ELR (cell line): ENCODE measurements around the gene LITAF.
"Not testable (repeated sequence)": the region's sequence is repeated elsewhere in the genome, so short reads cannot be mapped to it uniquely, and the experiment has no call there.

ENCODE experiments used
- DNase-seq: peaks from one replicate; pipeline ENCODE4 v3.0.0-alpha.2; 2015; ENCODE audit warnings: low read depth

Gene LITAF

DNA sequence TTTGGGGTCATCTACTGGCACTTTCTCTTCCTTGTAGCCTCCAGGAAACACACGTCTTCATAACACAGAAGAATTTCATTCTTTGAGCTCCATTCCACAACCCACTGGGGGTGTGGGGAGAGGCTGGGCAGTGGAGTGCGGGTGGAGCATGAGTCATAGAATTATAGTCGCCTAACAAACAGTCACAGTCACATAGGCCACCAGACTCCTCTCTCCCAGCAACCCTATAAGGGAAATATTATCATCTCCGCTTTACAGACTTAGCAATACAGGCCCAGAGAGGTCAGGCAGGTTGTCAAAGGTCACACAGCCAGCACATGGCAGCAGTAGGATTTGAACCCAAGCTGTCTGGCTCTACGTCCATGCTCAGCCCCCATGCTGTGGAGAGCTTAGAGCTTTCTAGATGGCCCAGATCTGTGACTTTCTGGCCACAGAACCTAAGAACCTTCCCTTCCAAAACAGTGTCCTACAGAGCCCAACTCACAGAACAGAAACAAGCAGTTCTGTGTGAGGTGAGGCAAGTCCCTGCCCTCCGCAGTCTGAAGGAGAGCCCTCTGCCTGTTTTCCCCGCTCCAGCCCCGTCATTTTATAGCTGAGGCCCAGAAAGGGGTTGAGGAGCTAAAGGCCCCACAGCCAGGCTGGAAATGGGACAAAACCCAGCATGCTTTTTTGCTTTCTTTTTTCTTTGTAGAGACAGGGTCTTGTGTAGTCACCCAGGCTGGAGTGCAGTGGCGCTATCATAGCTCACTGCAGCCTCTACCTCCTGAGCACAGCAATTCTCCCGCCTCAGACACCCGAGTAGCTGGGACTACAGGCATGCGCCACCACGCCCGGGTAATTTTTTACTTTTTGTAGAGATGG, 10.7 kb upstream of the LITAF start:
- no peak for DNase-seq

DNA sequence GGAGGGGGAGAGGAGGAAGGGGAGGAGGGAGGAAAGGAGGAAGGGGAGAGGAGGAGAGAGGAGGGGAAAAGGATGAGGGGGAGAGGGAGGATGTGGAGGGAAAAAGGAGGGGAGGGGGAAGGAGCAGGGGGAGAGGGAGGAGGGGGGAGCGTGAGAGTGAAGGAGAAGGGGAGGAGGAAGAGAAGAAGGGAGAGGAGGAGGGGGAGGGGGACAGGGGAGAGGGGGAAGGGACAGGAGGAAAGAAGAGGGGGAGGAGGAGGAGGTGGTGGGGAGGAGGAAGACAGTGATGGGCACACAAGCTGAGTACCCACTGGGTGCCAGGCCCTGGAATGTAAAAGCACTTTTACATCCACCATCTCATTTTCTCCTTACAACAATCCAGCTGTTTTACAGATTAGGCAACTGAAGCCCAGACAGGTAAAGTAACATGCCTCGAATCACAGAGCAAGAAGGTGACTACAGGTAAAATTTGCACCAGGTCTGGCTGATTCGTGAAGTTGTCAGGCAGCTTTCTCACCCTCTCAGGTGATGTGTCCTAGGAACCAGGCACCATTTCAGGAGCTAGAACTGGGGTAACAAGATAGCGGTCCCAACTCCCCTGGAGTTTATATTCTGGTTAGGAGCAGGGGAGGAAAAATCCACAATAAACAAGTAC, 10.0 kb upstream of the LITAF start:
- no peak for DNase-seq

DNA sequence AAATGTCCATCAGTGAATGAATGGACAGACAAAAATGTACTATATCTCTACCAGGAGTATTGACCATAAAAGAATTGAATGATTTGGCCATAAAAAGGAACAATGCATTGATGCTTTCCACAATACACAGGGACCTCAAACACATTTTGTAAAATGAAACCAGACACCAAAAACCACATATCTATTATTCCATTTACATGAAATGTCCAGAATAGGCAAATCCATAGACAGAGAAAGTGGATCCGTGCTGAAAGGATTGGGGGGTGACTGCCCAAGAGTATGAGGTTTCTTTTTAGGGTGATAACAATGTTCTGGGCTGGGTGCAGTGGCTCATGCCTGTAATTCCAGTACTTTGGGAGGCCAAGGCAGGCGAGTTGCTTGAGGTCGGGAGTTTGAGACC, 6.9 kb upstream of the LITAF start:
- no peak for DNase-seq

DNA sequence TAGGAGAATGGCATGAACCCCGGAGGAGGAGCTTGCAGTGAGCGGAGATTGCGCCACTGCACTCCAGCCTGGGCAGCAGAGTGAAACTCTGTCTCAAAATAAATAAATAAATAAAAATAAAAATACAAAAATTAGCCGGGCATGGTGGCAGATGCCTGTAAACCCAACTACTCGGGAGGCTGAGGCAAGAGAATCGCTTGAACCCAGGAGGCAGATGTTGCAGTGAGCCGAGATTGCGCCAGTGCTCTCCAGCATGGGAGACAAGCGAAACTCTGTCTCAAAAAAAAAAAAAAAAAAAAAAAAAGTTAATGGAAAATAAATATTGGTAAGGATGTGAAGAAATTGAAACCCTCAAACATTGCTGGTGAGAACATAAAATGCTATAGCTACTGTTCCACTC, 6.4 kb upstream of the LITAF start:
- not testable (repeated sequence) for DNase-seq

DNA sequence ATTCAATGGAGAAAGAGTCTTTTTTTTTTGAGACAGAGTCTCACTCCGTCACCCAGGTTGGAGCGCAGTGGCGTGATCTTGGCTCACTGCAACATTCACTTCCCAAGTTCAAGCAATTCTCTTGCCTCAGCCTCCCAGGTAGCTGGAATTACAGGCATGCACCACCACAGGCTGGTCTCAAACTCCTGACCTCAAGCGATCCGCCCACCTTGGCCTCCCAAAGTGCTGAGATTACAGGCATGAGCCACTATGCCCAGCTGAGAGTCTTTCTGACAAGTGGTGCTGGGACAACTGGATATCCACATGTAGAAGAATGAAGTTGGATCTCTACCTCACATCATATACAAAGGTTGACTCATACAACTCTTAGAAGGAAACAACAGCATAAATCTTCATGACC, 4.9 kb upstream of the LITAF start:
- not testable (repeated sequence) for DNase-seq

DNA sequence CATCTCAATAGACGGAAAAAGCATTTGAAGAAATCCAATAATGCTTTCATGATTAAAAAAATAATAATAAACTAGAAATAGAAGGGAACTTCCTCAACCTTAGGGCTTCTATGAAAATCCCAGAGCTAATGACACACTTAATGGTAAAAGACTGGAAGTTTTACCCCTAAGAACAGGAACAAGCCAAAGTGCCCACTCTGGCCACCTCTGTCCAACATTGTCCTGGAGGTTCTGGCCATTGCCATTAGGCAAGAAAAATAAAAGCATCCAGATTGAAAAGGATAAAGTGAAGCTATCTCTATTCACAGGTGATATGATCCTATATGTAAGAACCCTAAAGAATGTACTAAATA, 2.5 kb upstream of the LITAF start:
- DNase-seq = no peak

DNA sequence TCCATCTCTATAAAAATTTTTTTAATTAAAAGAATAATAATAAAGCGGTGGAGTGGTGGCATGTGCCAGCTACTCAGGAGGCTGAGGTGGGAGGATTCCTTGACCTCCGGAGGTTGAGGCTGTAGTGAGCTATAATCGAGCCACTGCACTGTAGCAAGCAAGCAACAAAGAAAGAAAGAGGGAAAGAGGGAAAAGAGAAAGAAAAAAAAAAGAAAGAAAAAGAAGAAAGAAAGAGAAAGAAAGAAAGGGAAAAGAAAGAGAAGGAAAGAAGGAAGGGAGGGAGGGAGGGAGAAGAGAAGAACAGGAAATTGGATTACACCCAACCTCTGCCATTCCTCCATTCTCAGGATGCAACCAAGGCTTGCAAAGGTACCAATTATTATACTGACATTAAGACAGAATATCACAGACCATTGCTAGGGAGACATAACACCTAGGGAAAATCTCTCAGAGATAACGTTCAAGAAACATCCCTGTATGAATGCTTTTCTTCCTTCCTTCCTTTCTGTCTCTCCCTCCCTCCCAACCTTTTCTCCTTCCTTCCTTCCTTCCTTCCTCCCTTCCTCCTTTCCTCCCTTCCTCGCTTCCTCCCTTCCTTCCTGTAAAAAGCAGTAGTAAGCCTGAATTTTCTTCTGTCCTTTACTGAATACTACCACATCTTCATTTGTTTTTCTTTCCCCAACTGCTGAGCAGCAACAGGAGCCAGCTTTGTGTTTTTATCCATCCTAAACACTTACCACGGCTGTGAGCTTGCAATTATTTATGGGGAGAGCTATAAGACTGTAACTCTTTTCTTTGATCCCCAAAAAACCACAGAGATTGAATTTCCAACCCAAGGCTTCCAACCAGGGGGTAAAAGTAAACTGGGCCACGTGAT, 1.8 kb upstream of the LITAF start:
- no peak for DNase-seq

DNA sequence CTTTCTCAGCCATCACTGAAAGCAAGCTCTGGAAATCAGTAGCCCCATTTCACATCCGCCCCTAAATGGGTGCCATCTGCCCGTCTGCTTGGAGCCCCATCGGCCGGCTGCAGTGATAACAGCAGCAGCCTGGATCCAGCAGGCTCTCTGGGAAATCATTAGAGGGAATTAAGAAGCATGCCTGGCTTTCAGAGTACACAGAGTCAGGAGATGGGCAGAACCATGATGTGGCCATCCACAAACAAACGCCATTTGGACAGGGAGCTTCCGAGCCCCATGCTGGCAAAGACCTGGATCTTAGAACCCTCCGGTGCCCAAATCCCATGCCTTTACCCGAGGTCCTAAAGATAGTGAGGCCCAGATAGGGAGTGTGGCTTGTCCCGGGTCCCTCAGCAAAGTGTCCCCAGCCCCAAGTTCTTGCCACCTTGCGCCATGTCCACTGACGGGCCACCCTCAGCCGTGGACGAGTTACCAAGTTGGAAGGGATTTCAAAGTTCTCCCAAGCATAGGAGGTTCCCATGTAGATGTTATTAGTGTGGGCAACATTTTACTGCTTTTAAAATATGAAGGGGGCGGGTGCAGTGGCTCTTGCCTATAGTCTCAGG, 1.0 kb upstream of the LITAF start:
- DNase-seq = no peak

DNA sequence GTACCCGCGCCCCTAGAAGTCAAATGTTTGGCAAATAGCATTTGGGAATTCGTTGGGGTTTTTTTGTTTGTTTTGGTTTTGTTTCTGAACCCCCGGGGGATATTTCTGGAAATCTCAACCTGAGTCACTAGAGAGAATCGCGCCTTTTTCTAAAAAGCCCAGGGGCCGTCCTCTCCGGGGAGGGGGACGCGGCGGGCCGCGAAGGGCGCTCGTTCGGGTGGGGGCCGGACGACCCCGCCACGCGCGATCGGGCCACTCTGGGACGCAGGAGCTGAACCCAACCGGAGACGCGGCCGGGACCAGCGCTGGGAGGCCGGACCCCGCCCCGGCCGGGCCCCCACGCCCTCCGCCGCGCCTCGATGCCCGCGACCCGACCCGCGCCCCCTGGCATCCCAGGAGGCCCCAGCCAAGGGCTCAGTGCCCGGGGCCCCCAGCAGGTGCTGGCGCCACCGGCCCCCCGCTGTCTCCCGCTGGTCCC, 302 bp downstream of the LITAF start:
- DNase-seq = peak; percentile 45

DNA sequence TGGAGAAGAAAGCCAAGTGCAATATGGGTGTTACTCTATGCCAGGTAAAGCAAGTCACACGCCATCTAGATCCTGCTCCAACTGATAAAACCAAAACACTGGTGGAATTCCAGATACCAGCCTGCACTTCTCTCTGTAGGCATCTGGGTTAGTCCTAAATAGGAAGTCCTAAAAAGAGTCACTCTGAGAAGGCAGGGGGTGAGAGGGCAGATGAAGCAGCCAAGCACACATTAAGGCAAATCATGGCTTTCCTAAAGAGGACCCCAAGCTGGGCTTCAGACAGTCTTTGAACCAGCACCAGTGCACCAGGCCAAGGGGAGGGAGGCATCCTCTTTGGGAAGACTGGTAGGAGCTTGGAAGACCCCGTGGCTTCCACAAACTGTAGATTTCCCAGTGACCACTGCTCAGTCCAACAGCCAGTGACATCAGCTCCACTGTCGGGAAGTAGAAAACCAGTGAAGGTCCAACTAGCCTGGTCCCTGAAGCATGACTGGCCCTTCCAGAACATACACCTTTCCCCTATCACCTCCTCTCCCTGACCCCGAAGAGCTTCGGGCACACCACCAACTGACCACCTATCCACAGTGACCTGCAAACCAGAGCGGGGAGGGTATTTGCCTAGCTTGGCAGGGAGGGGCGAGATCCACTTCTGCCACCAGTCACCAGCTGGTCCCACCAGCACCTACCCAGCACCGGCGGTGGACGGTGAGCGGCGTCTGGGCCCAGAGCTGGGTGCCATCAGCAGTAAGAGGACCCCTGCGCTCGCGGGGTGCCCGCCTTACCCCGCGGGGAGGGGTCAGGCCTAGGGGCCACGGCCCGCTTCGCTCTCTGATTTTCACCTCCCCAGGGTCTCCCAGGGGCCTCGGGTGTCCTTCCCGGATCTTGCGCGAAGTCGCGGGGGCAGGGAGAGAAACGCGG, 1.0 kb downstream of the LITAF start:
- DNase-seq = peak; percentile 27

DNA sequence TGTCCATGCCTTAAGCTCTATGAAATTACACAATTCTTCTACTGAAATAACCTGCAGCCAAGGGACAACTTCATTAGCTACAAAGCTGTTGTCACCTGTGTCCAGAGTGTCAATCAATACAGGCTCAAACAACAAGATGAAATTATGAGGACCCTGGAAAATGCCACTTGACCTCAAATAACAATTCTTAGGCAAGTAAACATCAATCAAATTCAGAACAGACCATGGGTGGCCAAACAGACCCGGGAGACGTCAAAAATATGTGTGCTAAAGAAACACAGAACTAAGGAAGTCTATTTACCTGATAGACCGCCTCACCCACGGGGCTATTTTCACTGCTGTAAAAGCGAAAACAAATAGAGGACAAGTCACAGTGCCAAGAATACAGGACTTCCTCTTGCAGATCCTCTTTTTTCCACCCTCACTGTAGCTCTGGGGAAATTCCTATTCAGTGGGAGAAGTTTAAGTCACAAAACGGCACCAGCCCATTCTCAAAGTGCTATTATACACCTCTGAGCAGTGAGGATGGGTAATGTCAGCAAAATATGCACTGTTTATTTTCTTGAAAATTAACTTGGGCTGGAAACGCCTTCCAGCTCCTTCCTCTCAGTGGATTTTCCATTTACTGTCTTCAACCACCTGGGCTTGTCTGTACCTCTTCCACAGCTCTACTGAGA, 2.7 kb downstream of the LITAF start:
- no peak for DNase-seq

DNA sequence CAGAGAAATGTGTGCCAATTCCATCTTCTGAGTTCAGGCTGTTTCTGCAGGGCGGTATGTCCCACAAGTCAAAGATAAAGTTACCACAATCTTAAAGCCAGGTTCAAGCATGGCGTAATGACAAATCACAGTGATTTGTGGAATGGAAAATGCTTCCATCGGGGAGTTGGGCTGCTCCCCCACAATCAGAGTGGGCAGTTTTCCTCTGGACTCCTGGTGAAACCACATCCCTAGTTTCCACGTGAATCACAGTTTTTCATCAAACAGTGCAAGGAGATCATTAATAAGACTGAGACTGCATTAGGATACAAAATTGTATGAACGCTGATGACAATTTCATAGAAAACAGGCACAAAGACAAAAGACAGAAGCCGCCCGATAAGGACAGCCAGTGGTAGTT, 3.6 kb downstream of the LITAF start:
- DNase-seq = peak; percentile 13

DNA sequence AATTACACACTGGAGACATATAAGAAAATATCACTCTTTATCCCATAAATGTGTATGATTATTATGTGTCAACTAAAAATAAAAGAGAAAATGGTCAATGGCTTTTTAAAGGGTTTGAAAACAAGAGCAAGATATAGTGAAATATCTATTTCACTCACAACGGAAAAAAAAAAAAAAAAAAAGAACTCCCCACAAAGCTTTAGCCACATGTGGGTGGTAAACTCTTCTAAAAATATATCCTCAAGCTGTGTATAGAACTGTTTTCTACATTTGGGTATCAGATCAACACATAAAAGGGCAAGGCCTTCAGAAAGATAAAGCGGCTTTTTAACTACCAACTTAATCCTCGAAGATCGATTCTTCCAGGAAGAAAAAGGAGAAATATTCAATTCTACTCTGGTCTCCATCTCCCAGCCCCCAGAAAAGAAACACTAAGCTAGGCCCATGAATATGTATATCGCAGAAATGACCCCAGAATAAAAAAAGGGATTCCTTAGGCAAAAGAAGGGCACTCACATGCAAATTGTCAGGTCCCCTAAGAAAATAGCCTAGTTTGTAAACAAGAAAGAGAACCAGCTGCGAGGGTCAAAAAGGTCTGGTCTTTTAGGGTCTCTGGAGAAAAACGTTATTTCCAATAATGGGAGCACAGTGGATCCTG, 4.4 kb downstream of the LITAF start:
- no peak for DNase-seq

DNA sequence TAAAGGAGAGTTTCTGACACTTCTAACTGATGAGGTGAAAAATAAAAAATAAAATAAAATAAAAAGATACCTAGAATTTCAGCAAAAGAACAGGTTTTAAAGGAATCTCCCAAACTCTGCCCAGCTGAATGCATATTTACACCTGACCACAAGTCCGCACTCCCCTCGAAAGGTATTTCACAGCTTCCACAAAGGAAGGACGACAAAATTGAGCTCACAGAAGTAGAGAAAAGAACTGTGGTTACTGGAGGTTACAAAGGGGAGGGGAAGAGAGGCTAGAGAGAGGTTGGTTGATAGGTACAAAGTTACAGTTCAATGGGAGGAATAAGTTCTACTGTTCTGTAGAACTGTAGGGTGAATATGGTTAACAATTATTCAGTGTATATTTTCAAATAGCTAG, 5.0 kb downstream of the LITAF start:
- DNase-seq = no peak

DNA sequence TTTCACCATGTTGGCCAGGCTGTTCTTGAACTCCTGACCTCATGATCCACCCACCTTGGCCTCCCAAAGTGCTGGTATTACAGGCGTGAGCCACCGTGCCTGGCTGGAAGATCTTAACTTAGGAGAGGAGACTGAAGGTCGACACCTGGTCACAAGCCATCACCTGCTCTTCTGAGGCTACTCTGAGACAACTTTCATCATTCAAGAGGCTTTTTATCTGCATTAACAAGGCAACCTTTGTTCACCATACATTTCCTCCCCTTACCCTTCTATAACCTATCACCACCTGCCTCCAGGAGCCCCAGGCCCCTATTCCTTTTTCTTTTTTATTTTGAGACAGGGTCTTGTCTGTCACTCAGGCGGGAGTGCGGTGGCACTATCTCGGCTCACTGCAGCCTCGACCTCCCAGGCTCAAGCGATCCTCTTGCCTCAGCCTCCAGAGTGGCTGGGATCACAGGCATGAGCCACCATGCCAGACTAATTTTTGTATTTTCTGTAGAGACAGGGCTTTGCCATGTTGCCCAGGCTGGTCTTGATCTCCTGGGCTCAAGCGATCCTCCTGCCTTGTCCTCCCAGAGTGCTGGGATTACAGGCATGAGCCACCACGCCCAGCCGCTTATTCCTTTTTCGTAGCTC, 6.2 kb downstream of the LITAF start:
- no peak for DNase-seq

DNA sequence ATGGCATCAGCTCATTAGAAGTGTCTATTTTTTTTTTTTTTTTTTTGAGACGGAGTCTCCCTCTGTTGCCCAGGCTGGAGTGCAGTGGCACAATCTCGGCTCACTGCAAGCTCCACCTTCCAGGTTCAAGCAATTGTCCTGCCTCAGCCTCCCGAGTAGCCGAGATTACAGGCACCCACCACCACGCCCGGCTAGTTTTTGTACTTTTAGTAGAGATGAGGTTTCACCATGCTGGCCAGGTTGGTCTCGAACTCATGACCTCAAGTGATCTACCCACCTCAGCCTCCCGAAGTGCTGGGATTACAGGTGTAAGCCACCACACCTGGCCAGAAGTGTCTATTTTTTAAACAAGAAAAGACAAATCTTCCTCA, 9.4 kb downstream of the LITAF start:
- DNase-seq = not testable (repeated sequence)

DNA sequence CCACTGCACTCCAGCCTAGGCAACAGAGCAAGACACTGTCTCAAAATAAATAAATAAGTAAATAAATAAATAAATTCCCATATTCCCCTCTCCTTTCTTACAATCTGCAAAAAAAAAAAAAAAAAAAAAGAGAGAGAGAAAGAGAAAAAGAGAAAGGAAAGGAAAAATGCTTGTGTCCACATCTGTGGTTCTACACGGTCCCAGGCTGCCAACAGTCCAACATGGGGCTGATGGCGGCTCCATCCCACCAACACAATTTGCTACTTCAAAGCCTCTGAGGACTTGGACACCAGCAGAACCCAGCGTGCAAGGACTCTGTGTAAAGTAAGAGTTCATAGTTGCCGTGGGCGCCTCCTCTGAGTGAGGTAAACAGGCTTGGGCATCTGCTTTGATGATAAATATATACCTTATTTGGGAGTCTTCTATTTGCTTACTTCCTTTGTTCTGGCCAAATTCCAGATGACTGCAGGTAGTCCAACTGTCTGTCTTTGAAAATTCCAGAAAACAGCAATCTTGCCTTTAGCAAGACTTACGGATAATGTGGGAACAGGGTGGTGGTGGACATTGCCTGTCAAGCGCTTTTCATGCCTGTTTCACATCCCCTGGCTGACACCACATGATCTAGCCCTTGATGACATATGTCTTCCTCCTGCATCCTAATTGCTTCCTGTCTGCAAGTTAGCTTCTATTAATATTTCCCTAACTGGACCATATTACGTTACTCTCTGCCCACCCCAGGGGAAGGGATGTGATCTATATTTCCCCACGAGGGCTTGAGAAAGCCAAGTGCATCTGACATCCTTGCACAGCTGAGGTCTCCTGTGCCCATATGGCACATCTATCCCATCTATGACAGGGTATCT, 10.1 kb downstream of the LITAF start:
- DNase-seq = no peak

DNA sequence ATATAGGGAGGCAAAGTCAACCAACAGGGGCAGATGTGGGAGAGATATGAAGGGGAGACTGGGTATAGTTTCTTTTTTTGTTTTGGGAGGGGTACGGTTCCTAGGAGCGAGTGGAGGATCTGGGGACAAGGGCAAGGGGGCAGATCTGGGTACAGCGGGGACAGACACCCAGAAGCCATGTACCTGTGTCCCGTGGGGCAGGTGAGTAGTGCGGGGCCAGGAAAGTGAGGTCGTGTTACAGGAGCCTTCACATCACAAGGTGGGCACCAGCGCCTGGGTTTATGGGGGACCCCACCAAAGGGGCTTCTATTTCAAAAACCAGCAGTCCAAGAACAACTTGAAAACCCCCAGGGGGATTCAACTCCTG, 11.5 kb downstream of the LITAF start:
- no peak for DNase-seq
